Inflammatory macrophage (primary cell): Measurements from ENCODE around the gene PPP4R4.
"Not testable (repeated sequence)": the region's sequence is repeated elsewhere in the genome, so short reads cannot be mapped to it uniquely, and the experiment has no call there.

Experiments used
- DNase-seq, 2 donors: peaks; one replicate each; pipeline ENCODE4 v3.0.0-alpha.2; 2020 to 2022

Gene PPP4R4

GRCh38 chr14:94278731-94279130 is 104.6 kb downstream of the PPP4R4 start:
- DNase-seq, result no peak

GRCh38 chr14:94282991-94283723 is 109.0 kb downstream of the PPP4R4 start:
- no peak for DNase-seq

GRCh38 chr14:94284221-94284620 is 110.1 kb downstream of the PPP4R4 start:
- no peak for DNase-seq

GRCh38 chr14:94285158-94285557 is 111.0 kb downstream of the PPP4R4 start:
- no peak for DNase-seq

GRCh38 chr14:94288610-94289465 is 114.7 kb downstream of the PPP4R4 start:
- no peak for DNase-seq

- no peak for DNase-seq
These were observed 116.1 kb downstream of the PPP4R4 start for GRCh38 chr14:94290197-94290596.

- DNase-seq, result no peak
These were observed 117.2 kb downstream of the PPP4R4 start for GRCh38 chr14:94291159-94291905.

- DNase-seq, result no peak
These were observed 117.9 kb downstream of the PPP4R4 start for GRCh38 chr14:94291906-94292525.

- no peak for DNase-seq
These were observed 118.4 kb downstream of the PPP4R4 start for GRCh38 chr14:94292526-94292871.

- no peak for DNase-seq
These were observed 118.9 kb downstream of the PPP4R4 start, which contains the start of gene SERPINA10 for GRCh38 chr14:94292872-94293577. TSS of gene SERPINA10 (minus strand) at chr14:94293268. CDS start at chr14:94290593, 2,675 bp downstream.

- DNase-seq, result no peak
These were observed 119.4 kb downstream of the PPP4R4 start for GRCh38 chr14:94293578-94293924.

GRCh38 chr14:94295360-94296180 is 121.4 kb downstream of the PPP4R4 start:
- no peak for DNase-seq

GRCh38 chr14:94296181-94296545 is 122.0 kb downstream of the PPP4R4 start:
- DNase-seq, result not testable (repeated sequence)

GRCh38 chr14:94298130-94298529 is 124.0 kb downstream of the PPP4R4 start:
- DNase-seq, result no peak

GRCh38 chr14:94303111-94303510 is 129.0 kb downstream of the PPP4R4 start:
- no peak for DNase-seq

- DNase-seq, result no peak
These were observed 130.1 kb downstream of the PPP4R4 start for GRCh38 chr14:94304243-94304642.

GRCh38 chr14:94305620-94306019 is 131.5 kb downstream of the PPP4R4 start:
- DNase-seq, result no peak

- no peak for DNase-seq
These were observed 132.2 kb downstream of the PPP4R4 start for GRCh38 chr14:94306047-94306978.

GRCh38 chr14:94307410-94307992 is 133.4 kb downstream of the PPP4R4 start:
- DNase-seq, result peak; percentile 25 to 28

GRCh38 chr14:94309721-94310120 is 135.6 kb downstream of the PPP4R4 start:
- no peak for DNase-seq
